H9 (cell line): Measurements from ENCODE around the gene NMS. TPM values are rescaled to one million over a fixed set of nuclear protein-coding genes. Genes with fewer than 3 reads are reported as not detected.
A peak's percentile ranks its signal among the peaks of the same experiment; 100 is the strongest.

Experiments
- DNase-seq: peaks from one replicate; pipeline ENCODE4 v3.0.0-alpha.2; 2017
- H2AFZ ChIP-seq: one replicate; pipeline ENCODE4 v1.6.1; 2013; ENCODE audit warnings: mild to moderate bottlenecking, low read length, control low read depth, moderate library complexity
- H2AK5ac ChIP-seq: 2 replicates; pipeline ENCODE4 v1.6.1; 2013; ENCODE audit warnings: low read length, control low read depth, mixed read lengths; ENCODE audit not compliant: insufficient read length
- H2BK120ac ChIP-seq: one replicate; pipeline ENCODE4 v1.6.1; 2013; ENCODE audit warnings: low read depth, mild to moderate bottlenecking, low read length, control low read depth, inconsistent platforms; ENCODE audit not compliant: poor library complexity, severe bottlenecking
- H2BK12ac ChIP-seq: 2 replicates; pipeline ENCODE4 v1.6.1; 2013; ENCODE audit warnings: low read length, control low read depth, mixed read lengths, low read depth; ENCODE audit not compliant: insufficient read length
- H2BK15ac ChIP-seq: 2 replicates; pipeline ENCODE4 v1.6.1; 2013; ENCODE audit warnings: low read depth, low read length, control low read depth
- H2BK20ac ChIP-seq: one replicate; pipeline ENCODE4 v1.6.1; 2013; ENCODE audit warnings: low read depth, mild to moderate bottlenecking, low read length, control low read depth, inconsistent platforms; ENCODE audit not compliant: poor library complexity, severe bottlenecking
- H2BK5ac ChIP-seq: 2 replicates; pipeline ENCODE4 v1.6.1; 2013; ENCODE audit warnings: low read length, control low read depth, mixed read lengths; ENCODE audit not compliant: insufficient read length
- H3K14ac ChIP-seq: 2 replicates; pipeline ENCODE4 v1.6.1; 2013; ENCODE audit warnings: low read length, control low read depth; ENCODE audit not compliant: insufficient read depth
- H3K18ac ChIP-seq: 2 replicates; pipeline ENCODE4 v1.6.1; 2013; ENCODE audit warnings: low read depth, mild to moderate bottlenecking, mixed read lengths, low read length, control low read depth; ENCODE audit not compliant: insufficient read length
- H3K23ac ChIP-seq: 2 replicates; pipeline ENCODE4 v1.6.1; 2013; ENCODE audit warnings: low read length, control low read depth, mixed read lengths, low read depth; ENCODE audit not compliant: insufficient read length
- H3K23me2 ChIP-seq: 2 replicates; pipeline ENCODE4 v1.6.1; 2013; ENCODE audit warnings: low read depth, mild to moderate bottlenecking, mixed read lengths, low read length, control low read depth; ENCODE audit not compliant: insufficient read length, poor library complexity, severe bottlenecking
- H3K27ac ChIP-seq: 2 replicates; pipeline ENCODE4 v1.5.1; 2013; ENCODE audit warnings: low read length, control low read depth, mixed read lengths, low read depth; ENCODE audit not compliant: insufficient read length
- H3K27me3 ChIP-seq: 2 replicates; pipeline ENCODE4 v1.6.1; 2013; ENCODE audit warnings: low read length, control low read depth, inconsistent platforms; ENCODE audit not compliant: insufficient read depth
- H3K4ac ChIP-seq: 2 replicates; pipeline ENCODE4 v1.6.1; 2013; ENCODE audit warnings: low read depth, mild to moderate bottlenecking, control low read depth, inconsistent platforms, low read length, moderate library complexity
- H3K4me1 ChIP-seq: 2 replicates; pipeline ENCODE4 v1.6.1; 2013; ENCODE audit warnings: low read length, control low read depth, inconsistent platforms; ENCODE audit not compliant: insufficient read depth
- H3K4me2 ChIP-seq: 2 replicates; pipeline ENCODE4 v1.6.1; 2013; ENCODE audit warnings: low read length, control low read depth, mixed read lengths; ENCODE audit not compliant: insufficient read length, insufficient read depth
- H3K56ac ChIP-seq: 2 replicates; pipeline ENCODE4 v1.6.1; 2013; ENCODE audit warnings: low read depth, mild to moderate bottlenecking, mixed read lengths, low read length, control low read depth; ENCODE audit not compliant: insufficient read length
- H3K79me1 ChIP-seq: 2 replicates; pipeline ENCODE4 v1.6.1; 2013; ENCODE audit warnings: low read depth, mild to moderate bottlenecking, moderate library complexity, low read length, control low read depth, inconsistent platforms; ENCODE audit not compliant: insufficient read depth, poor library complexity, severe bottlenecking
- H3K79me2 ChIP-seq: 2 replicates; pipeline ENCODE4 v1.6.1; 2013; ENCODE audit warnings: low read length, control low read depth, inconsistent platforms; ENCODE audit not compliant: insufficient read depth
- H3K9ac ChIP-seq: 2 replicates; pipeline ENCODE4 v1.6.1; 2013; ENCODE audit warnings: low read length, control low read depth, mixed read lengths; ENCODE audit not compliant: insufficient read length; ENCODE audit errors: extremely low read depth
- H3K9me3 ChIP-seq: one replicate; pipeline ENCODE4 v1.6.1; 2013; ENCODE audit warnings: low read depth, low read length, inconsistent platforms; ENCODE audit not compliant: control insufficient read depth
- H3T11ph ChIP-seq: one replicate; pipeline ENCODE4 v1.6.1; 2013; ENCODE audit warnings: mild to moderate bottlenecking, low read length, control low read depth, inconsistent platforms
- H4K20me1 ChIP-seq: one replicate; pipeline ENCODE4 v1.6.1; 2013; ENCODE audit not compliant: control insufficient read depth, insufficient read length, insufficient read depth
- H4K5ac ChIP-seq: 2 replicates; pipeline ENCODE4 v1.6.1; 2013; ENCODE audit warnings: low read depth, mild to moderate bottlenecking, mixed read lengths, low read length, control low read depth; ENCODE audit not compliant: insufficient read length
- H4K8ac ChIP-seq: replicated peaks from 2 replicates; pipeline ENCODE4 v1.6.1; 2013; ENCODE audit warnings: low read length, control low read depth, mixed read lengths, low read depth; ENCODE audit not compliant: insufficient read length
- H4K91ac ChIP-seq: 2 replicates; pipeline ENCODE4 v1.6.1; 2013; ENCODE audit warnings: low read depth, mild to moderate bottlenecking, moderate library complexity, mixed read lengths, low read length, control low read depth; ENCODE audit not compliant: insufficient read length
- H3K27ac Mint-ChIP-seq, 3 experiments: 2 replicates in 2 of 3; 3 replicates in 1 of 3; pipeline ENCODE4 v1.8.0; 2020 to 2021; ENCODE audit warnings: mixed read lengths in 3 of 3, mild to moderate bottlenecking in 1 of 3, moderate library complexity in 1 of 3
- H3K27me3 Mint-ChIP-seq: 2 replicates; pipeline ENCODE4 v1.8.0; 2021; ENCODE audit warnings: low read depth, mild to moderate bottlenecking, moderate library complexity, mixed read lengths
- H3K36me3 Mint-ChIP-seq, 3 experiments: 2 replicates in 2 of 3; 3 replicates in 1 of 3; pipeline ENCODE4 v1.8.0; 2020 to 2021; ENCODE audit warnings: low read depth in 3 of 3, mixed read lengths in 3 of 3; ENCODE audit not compliant: insufficient read depth in 1 of 3
- H3K4me1 Mint-ChIP-seq, 2 experiments: 2 replicates each; pipeline ENCODE4 v1.8.0; 2020; ENCODE audit warnings: mixed read lengths in 2 of 2
- H3K4me3 Mint-ChIP-seq, 2 experiments: 2 replicates in 1 of 2; 3 replicates in 1 of 2; pipeline ENCODE4 v1.8.0; 2020 to 2021; ENCODE audit warnings: mild to moderate bottlenecking in 2 of 2, mixed read lengths in 2 of 2, moderate library complexity in 1 of 2
- H3K9me3 Mint-ChIP-seq, 2 experiments: 2 replicates in 1 of 2; 3 replicates in 1 of 2; pipeline ENCODE4 v1.8.0; 2020; ENCODE audit warnings: mild to moderate bottlenecking in 2 of 2, mixed read lengths in 2 of 2, moderate library complexity in 1 of 2
- WGBS: extraction: QIAGEN DNeasy Blood & Tissue Kit; methylation state at CpG from one replicate; pipeline ENCODE4 v1.1.7; 2013; ENCODE audit warnings: missing lambda C conversion rate, low lambda C conversion rate, mixed read lengths; ENCODE audit not compliant: insufficient read length; ENCODE audit errors: extremely low coverage; 5-methylcytosine and 5-hydroxymethylcytosine counted together
- total RNA-seq: library from RNA; stranded (reverse); gene quantifications from 2 replicates; pipeline ENCODE4 v1.2.1, GENCODE V29; 2021
- TF ChIP-seq, protein P1 (sequence below): fragments of 200-600 bp; sonication (generic); conservative IDR thresholded peaks from 3 replicates; pipeline ENCODE4 v1.8.0; 2021; ENCODE audit warnings: antibody characterized with exemption, mild to moderate bottlenecking

Gene NMS
- total RNA-seq, 1 experiment from 2014 or later = not detected

DNA sequence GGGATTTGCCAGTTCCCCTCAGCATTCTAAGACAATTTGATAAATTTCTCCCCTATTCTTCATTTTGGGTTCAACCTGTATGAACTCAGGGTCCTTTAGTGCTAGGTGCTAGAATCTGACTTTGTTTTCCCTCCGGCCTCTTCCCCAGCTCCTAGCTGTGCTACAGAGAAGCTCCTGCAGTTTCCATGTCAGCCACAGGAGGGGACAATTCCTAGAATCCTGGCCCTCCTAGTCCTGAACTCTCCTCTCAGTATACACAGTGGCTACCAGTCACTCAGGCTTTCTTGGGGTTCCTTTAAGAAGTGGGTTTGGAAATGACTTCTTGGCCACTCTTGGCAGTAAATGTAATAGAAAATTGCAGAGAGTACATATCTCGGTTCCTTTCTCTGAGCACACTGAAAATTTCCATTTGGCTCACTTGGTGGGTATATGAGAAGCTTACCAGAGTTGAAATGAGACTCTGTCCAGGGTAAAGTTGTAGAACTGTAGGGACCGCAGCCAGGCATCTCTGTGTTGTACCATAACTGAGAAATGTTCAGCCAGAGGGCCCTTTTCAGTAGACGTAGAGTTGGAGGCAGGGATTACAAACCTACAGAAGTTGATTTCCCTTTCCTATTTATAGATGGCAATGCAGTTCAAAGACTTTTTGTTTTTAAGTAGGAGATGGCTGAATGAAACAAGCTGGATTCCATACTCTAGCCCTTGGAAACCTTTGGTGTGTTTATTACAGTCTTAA is 47.8 kb upstream of the NMS start:
- peak; percentile 55 for DNase-seq
- Histone ChIP-seq H3K27me3 (no peaks in the 10 kb centered on the region), H4K8ac (no peak overlapping the region), H3K56ac (no peak overlapping the region), H3K23ac (no peak overlapping the region), H3K79me2 (no peaks in the 10 kb centered on the region), H2BK5ac (no peak overlapping the region), H3K9me3 (no peaks in the 10 kb centered on the region), H2BK12ac (no peak overlapping the region), H3K9ac (no peak overlapping the region), H3K23me2 (peaks cover 5% of the 10 kb centered on the region), H3K27ac (no peak overlapping the region), H3K4ac (no peak overlapping the region), H3K4me2 (no peak overlapping the region), H3T11ph (no peak overlapping the region), H4K5ac (no peak overlapping the region), H3K4me1 (no peaks in the 10 kb centered on the region; the same call in 1 of the 2 replicates), H2BK120ac (no peak overlapping the region), H4K91ac (no peak overlapping the region), H3K14ac (no peak overlapping the region), H3K18ac (no peak overlapping the region), H2BK20ac (no peak overlapping the region), H2AK5ac (no peak overlapping the region), H3K79me1 (no peaks in the 10 kb centered on the region), H2AFZ (no peak overlapping the region), H4K20me1 (no peaks in the 10 kb centered on the region), H2BK15ac (no peak overlapping the region)
- Mint-ChIP-seq H3K9me3 (no peaks in the 10 kb centered on the region; a peak in 1 of 5 replicates), H3K4me3 (no peak overlapping the region), H3K4me1 (peaks cover 10 to 18% of the 10 kb centered on the region in 2 experiments), H3K27me3 (peaks cover 2% of the 10 kb centered on the region; the same call in 1 of the 2 replicates), H3K27ac (no peak overlapping the region), H3K36me3 (peaks cover 0 to 2% (median 0%) of the 10 kb centered on the region in 3 experiments; a peak in 2 of 7 replicates)
- TF ChIP-seq, protein P1, sequence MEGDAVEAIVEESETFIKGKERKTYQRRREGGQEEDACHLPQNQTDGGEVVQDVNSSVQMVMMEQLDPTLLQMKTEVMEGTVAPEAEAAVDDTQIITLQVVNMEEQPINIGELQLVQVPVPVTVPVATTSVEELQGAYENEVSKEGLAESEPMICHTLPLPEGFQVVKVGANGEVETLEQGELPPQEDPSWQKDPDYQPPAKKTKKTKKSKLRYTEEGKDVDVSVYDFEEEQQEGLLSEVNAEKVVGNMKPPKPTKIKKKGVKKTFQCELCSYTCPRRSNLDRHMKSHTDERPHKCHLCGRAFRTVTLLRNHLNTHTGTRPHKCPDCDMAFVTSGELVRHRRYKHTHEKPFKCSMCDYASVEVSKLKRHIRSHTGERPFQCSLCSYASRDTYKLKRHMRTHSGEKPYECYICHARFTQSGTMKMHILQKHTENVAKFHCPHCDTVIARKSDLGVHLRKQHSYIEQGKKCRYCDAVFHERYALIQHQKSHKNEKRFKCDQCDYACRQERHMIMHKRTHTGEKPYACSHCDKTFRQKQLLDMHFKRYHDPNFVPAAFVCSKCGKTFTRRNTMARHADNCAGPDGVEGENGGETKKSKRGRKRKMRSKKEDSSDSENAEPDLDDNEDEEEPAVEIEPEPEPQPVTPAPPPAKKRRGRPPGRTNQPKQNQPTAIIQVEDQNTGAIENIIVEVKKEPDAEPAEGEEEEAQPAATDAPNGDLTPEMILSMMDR = peak; percentile 71
- WGBS = no CpG with 5 or more reads among the region's 4 CpGs
